A673 (cell line): ENCODE data around the gene MIEF2.

Experiments used
- CTCF ChIP-seq: fragments of 300-800, 200-600 bp; sonication (generic); conservative IDR thresholded peaks from 2 replicates; pipeline ENCODE4 v1.5.1; 2017; ENCODE audit warnings: low read depth, mild to moderate bottlenecking, antibody characterized with exemption, low read length, moderate library complexity, mixed read lengths
- EZH2 ChIP-seq: fragments of 200-600 bp; sonication (generic); IDR thresholded peaks from 2 replicates; pipeline ENCODE4 v1.6.1; 2017; ENCODE audit warnings: borderline replicate concordance, low read depth, mild to moderate bottlenecking, mixed read lengths, antibody characterized with exemption, low read length; ENCODE audit not compliant: poor library complexity, severe bottlenecking

- TF ChIP-seq CTCF: no peak
- TF ChIP-seq EZH2: no peak
Observed at GRCh38 chr17:18258356-18259038, 2.0 kb upstream of the MIEF2 start, which contains the start of gene FLII.
